BLaER1 treated with 17β-estradiol and CSF1 and Interleukin-3, amounts not matched to agents 10 nM and 100 nM (cell line): Measurements from ENCODE around the gene EFCAB7.

ENCODE experiments used
- H3K27ac ChIP-seq, 11 experiments: shearing (Covaris generic); formaldehyde crosslinking; 2 replicates each; pipeline ENCODE4 v1.8.1; 2022
- H3K27me3 ChIP-seq, 11 experiments: shearing (Covaris generic); formaldehyde crosslinking; 2 replicates each; pipeline ENCODE4 v1.8.1; 2022
- H3K36me3 ChIP-seq, 11 experiments: shearing (Covaris generic); formaldehyde crosslinking; 2 replicates each; pipeline ENCODE4 v1.8.1; 2022
- H3K4me1 ChIP-seq, 10 experiments: shearing (Covaris generic); formaldehyde crosslinking; 2 replicates each; pipeline ENCODE4 v1.8.1; 2022
- H3K4me2 ChIP-seq, 11 experiments: shearing (Covaris generic); formaldehyde crosslinking; 2 replicates each; pipeline ENCODE4 v1.8.1; 2022
- H3K4me3 ChIP-seq, 10 experiments: shearing (Covaris generic); formaldehyde crosslinking; 2 replicates each; pipeline ENCODE4 v1.8.1; 2022
- H3K9ac ChIP-seq, 11 experiments: shearing (Covaris generic); formaldehyde crosslinking; 2 replicates each; pipeline ENCODE4 v1.8.1; 2022
- H3K9me3 ChIP-seq, 11 experiments: shearing (Covaris generic); formaldehyde crosslinking; replicated peaks in 1 of 11; 2 replicates each; pipeline ENCODE4 v1.8.1; 2022
- H4K20me1 ChIP-seq, 11 experiments: shearing (Covaris generic); formaldehyde crosslinking; 2 replicates each; pipeline ENCODE4 v1.8.1; 2022
- Cebpa-rat ChIP-seq, 11 experiments: shearing (Covaris generic); IDR thresholded peaks; 2 replicates each; pipeline ENCODE4 v1.8.1; 2022

The EFCAB7 gene

GRCh38 chr1:63607322-63607721 is 84.0 kb downstream of the EFCAB7 start:
- Histone ChIP-seq H3K27ac (no peak overlapping the region), H3K36me3 (peaks cover 0 to 24% (median 5%) of the 10 kb centered on the region in 11 experiments; a peak in 8 of 22 replicates), H3K4me2 (no peak overlapping the region), H3K9ac (no peak overlapping the region), H3K4me1 (peaks cover 0 to 20% (median 3%) of the 10 kb centered on the region in 10 experiments; a peak in 8 of 20 replicates), H3K27me3 (no peaks in the 10 kb centered on the region), H4K20me1 (peaks cover 0 to 11% (median 0%) of the 10 kb centered on the region in 11 experiments; a peak in 2 of 22 replicates), H3K4me3 (no peak overlapping the region), H3K9me3 (no peaks in the 10 kb centered on the region)
- no peak for TF ChIP-seq Cebpa-rat (IDR thresholded peaks at IDR 0.05)

GRCh38 chr1:63611231-63611630 is 87.9 kb downstream of the EFCAB7 start:
- no peak for TF ChIP-seq Cebpa-rat (IDR thresholded peaks at IDR 0.05)
- Histone ChIP-seq H3K4me3 (no peak overlapping the region), H3K27me3 (no peaks in the 10 kb centered on the region), H3K4me1 (peaks cover 0 to 16% (median 8%) of the 10 kb centered on the region in 10 experiments; a peak in 8 of 20 replicates), H3K4me2 (peak overlapping the region in 1 of 11 experiments; percentile 9; a peak in 1 of 22 replicates), H4K20me1 (peaks cover 0 to 20% (median 0%) of the 10 kb centered on the region in 11 experiments; a peak in 6 of 22 replicates), H3K9ac (no peak overlapping the region), H3K9me3 (no peaks in the 10 kb centered on the region), H3K27ac (no peak overlapping the region), H3K36me3 (peaks cover 0 to 9% (median 0%) of the 10 kb centered on the region in 11 experiments; a peak in 3 of 22 replicates)

- no peak overlapping the region for H3K4me3 ChIP-seq
- no peak overlapping the region; a peak in 1 of 22 replicates for H3K9ac ChIP-seq
- H3K9me3 ChIP-seq: no peaks in the 10 kb centered on the region
- H3K36me3 ChIP-seq: peaks cover 0 to 9% (median 0%) of the 10 kb centered on the region in 11 experiments; a peak in 3 of 22 replicates
- peaks cover 0 to 18% (median 11%) of the 10 kb centered on the region in 10 experiments; a peak in 8 of 20 replicates for H3K4me1 ChIP-seq
- H3K4me2 ChIP-seq: peak overlapping the region in 2 of 11 experiments; percentile 10 to 36; a peak in 2 of 22 replicates
- no peak overlapping the region for H3K27ac ChIP-seq
- peak in 4 of 11 experiments; percentile 26 to 67 (median 54); a peak in 3 of 22 replicates for TF ChIP-seq Cebpa-rat (IDR thresholded peaks at IDR 0.05)
- peaks cover 0 to 20% (median 0%) of the 10 kb centered on the region in 11 experiments; a peak in 7 of 22 replicates for H4K20me1 ChIP-seq
- H3K27me3 ChIP-seq: no peaks in the 10 kb centered on the region
Measured at GRCh38 chr1:63612564-63612963, 89.2 kb downstream of the EFCAB7 start.

- H3K27me3 ChIP-seq: no peaks in the 10 kb centered on the region
- peaks cover 0 to 20% (median 0%) of the 10 kb centered on the region in 11 experiments; a peak in 7 of 22 replicates for H4K20me1 ChIP-seq
- no peaks in the 10 kb centered on the region for H3K9me3 ChIP-seq
- 0 out of 22 replicates have a peak overlapping the region, but pooled peaks of 1 of the 11 experiments have one; percentile 36 for H3K4me2 ChIP-seq
- peaks cover 0 to 6% (median 0%) of the 10 kb centered on the region in 11 experiments; a peak in 3 of 22 replicates for H3K36me3 ChIP-seq
- no peak for TF ChIP-seq Cebpa-rat (IDR thresholded peaks at IDR 0.05)
- H3K4me1 ChIP-seq: peaks cover 0 to 18% (median 11%) of the 10 kb centered on the region in 10 experiments; a peak in 8 of 20 replicates
- H3K4me3 ChIP-seq: no peak overlapping the region
- H3K9ac ChIP-seq: no peak overlapping the region; a peak in 1 of 22 replicates
- H3K27ac ChIP-seq: no peak overlapping the region
Measured at GRCh38 chr1:63612971-63613370, 89.6 kb downstream of the EFCAB7 start.

- no peak overlapping the region for H3K27ac ChIP-seq
- peaks cover 0 to 16% (median 0%) of the 10 kb centered on the region in 11 experiments; a peak in 7 of 22 replicates for H4K20me1 ChIP-seq
- TF ChIP-seq Cebpa-rat (IDR thresholded peaks at IDR 0.05): no peak
- peaks cover 0 to 16% (median 10%) of the 10 kb centered on the region in 10 experiments; a peak in 8 of 20 replicates for H3K4me1 ChIP-seq
- no peaks in the 10 kb centered on the region for H3K27me3 ChIP-seq
- H3K4me2 ChIP-seq: no peak overlapping the region
- no peaks in the 10 kb centered on the region for H3K9me3 ChIP-seq
- H3K36me3 ChIP-seq: peaks cover 0 to 9% (median 0%) of the 10 kb centered on the region in 11 experiments; a peak in 4 of 22 replicates
- no peak overlapping the region for H3K4me3 ChIP-seq
- H3K9ac ChIP-seq: no peak overlapping the region
Measured at GRCh38 chr1:63615768-63616420, 92.6 kb downstream of the EFCAB7 start.

- Histone ChIP-seq H3K27ac (no peak overlapping the region), H3K27me3 (no peaks in the 10 kb centered on the region), H4K20me1 (peaks cover 0 to 12% (median 0%) of the 10 kb centered on the region in 11 experiments; a peak in 7 of 22 replicates), H3K36me3 (peaks cover 0 to 9% (median 0%) of the 10 kb centered on the region in 11 experiments; a peak in 4 of 22 replicates), H3K4me3 (no peak overlapping the region), H3K9me3 (no peaks in the 10 kb centered on the region), H3K4me1 (peaks cover 0 to 10% (median 7%) of the 10 kb centered on the region in 10 experiments; a peak in 8 of 20 replicates), H3K4me2 (0 out of 22 replicates have a peak overlapping the region, but pooled peaks of 1 of the 11 experiments have one; percentile 7), H3K9ac (0 out of 22 replicates have a peak overlapping the region, but pooled peaks of 1 of the 11 experiments have one; percentile 32)
- TF ChIP-seq Cebpa-rat (IDR thresholded peaks at IDR 0.05): no peak
Measured at GRCh38 chr1:63617450-63617849, 94.1 kb downstream of the EFCAB7 start.

GRCh38 chr1:63618011-63618410 is 94.7 kb downstream of the EFCAB7 start:
- Histone ChIP-seq H3K27me3 (no peaks in the 10 kb centered on the region), H3K4me1 (peaks cover 0 to 8% (median 3%) of the 10 kb centered on the region in 10 experiments; a peak in 6 of 20 replicates), H3K36me3 (peaks cover 0 to 9% (median 0%) of the 10 kb centered on the region in 11 experiments; a peak in 4 of 22 replicates), H3K9ac (no peak overlapping the region), H3K4me2 (no peak overlapping the region), H4K20me1 (peaks cover 0 to 12% (median 0%) of the 10 kb centered on the region in 11 experiments; a peak in 7 of 22 replicates), H3K9me3 (no peaks in the 10 kb centered on the region), H3K4me3 (no peak overlapping the region), H3K27ac (no peak overlapping the region)
- TF ChIP-seq Cebpa-rat (IDR thresholded peaks at IDR 0.05): no peak

GRCh38 chr1:63619558-63619957 is 96.2 kb downstream of the EFCAB7 start:
- no peak for TF ChIP-seq Cebpa-rat (IDR thresholded peaks at IDR 0.05)
- Histone ChIP-seq H3K9me3 (no peaks in the 10 kb centered on the region), H3K4me1 (peaks cover 0 to 7% (median 0%) of the 10 kb centered on the region in 10 experiments; a peak in 4 of 20 replicates)

GRCh38 chr1:63620671-63621070 is 97.3 kb downstream of the EFCAB7 start:
- Histone ChIP-seq H4K20me1 (peaks cover 0 to 12% (median 0%) of the 10 kb centered on the region in 11 experiments; a peak in 6 of 22 replicates), H3K4me1 (peaks cover 0 to 8% (median 3%) of the 10 kb centered on the region in 10 experiments; a peak in 11 of 20 replicates), H3K4me2 (no peak overlapping the region), H3K27ac (no peak overlapping the region), H3K9ac (no peak overlapping the region), H3K27me3 (no peaks in the 10 kb centered on the region), H3K36me3 (peaks cover 0 to 9% (median 0%) of the 10 kb centered on the region in 11 experiments; a peak in 3 of 22 replicates), H3K9me3 (no peaks in the 10 kb centered on the region), H3K4me3 (no peak overlapping the region)
- TF ChIP-seq Cebpa-rat (IDR thresholded peaks at IDR 0.05): no peak

More at GRCh38 chr1:63619558-63619957, 96.2 kb downstream of the EFCAB7 start:
- Histone ChIP-seq H3K27ac (no peak overlapping the region), H3K27me3 (no peaks in the 10 kb centered on the region), H3K36me3 (peaks cover 0 to 9% (median 0%) of the 10 kb centered on the region in 11 experiments; a peak in 4 of 22 replicates), H3K4me2 (no peak overlapping the region), H4K20me1 (peaks cover 0 to 12% (median 0%) of the 10 kb centered on the region in 11 experiments; a peak in 7 of 22 replicates), H3K4me3 (no peak overlapping the region), H3K9ac (no peak overlapping the region; a peak in 1 of 22 replicates)
